Neural cell (in vitro differentiated cells): ENCODE data around the gene SLC4A3. TPM values are rescaled to one million over a fixed set of nuclear protein-coding genes. Genes with fewer than 3 reads are reported as not detected.

ENCODE experiments used
- H2AFZ ChIP-seq: fragments of 200-600, 300-800 bp; sonication (generic), shearing (Covaris generic); 2 replicates; pipeline ENCODE4 v1.6.0; 2014; ENCODE audit warnings: low read depth, mild to moderate bottlenecking, antibody characterized with exemption, low read length, moderate library complexity
- H3F3A ChIP-seq: fragments of 200-600 bp; shearing (Covaris generic); 2 replicates; pipeline ENCODE4 v1.6.1; 2016; ENCODE audit warnings: mild to moderate bottlenecking, moderate library complexity, mixed read lengths, antibody characterized with exemption, low read length; ENCODE audit not compliant: insufficient read depth, poor library complexity, severe bottlenecking
- H3K27ac ChIP-seq: fragments of 200-600, 300-800 bp; sonication (generic), shearing (Covaris generic); 2 replicates; pipeline ENCODE4 v1.5.1; 2014; ENCODE audit warnings: mild to moderate bottlenecking, low read length, moderate library complexity
- H3K27me3 ChIP-seq: fragments of 300-800, 200-600 bp; sonication (generic), shearing (Covaris generic); 2 replicates; pipeline ENCODE4 v1.6.0; 2014; ENCODE audit warnings: mild to moderate bottlenecking, low read depth, low read length, moderate library complexity; ENCODE audit not compliant: insufficient read depth
- H3K36me3 ChIP-seq: fragments of 300-800, 200-600 bp; sonication (generic), shearing (Covaris generic); 2 replicates; pipeline ENCODE4 v1.5.1; 2014; ENCODE audit warnings: mild to moderate bottlenecking, antibody characterized with exemption, low read length, moderate library complexity; ENCODE audit not compliant: insufficient read depth
- H3K4me2 ChIP-seq: fragments of 300-800, 200-600 bp; sonication (generic), shearing (Covaris generic); 2 replicates; pipeline ENCODE4 v1.6.0; 2014; ENCODE audit warnings: mild to moderate bottlenecking, low read length
- H3K4me3 ChIP-seq: fragments of 300-800, 200-600 bp; sonication (generic), shearing (Covaris generic); 2 replicates; pipeline ENCODE4 v1.5.1; 2014; ENCODE audit warnings: mild to moderate bottlenecking, low read length, moderate library complexity
- H3K79me2 ChIP-seq: fragments of 200-600 bp; shearing (Covaris generic); replicated peaks from 2 replicates; pipeline ENCODE4 v1.6.0; 2014; ENCODE audit warnings: mild to moderate bottlenecking, low read length, moderate library complexity; ENCODE audit not compliant: insufficient read depth
- H3K9ac ChIP-seq: fragments of 300-800, 200-600 bp; sonication (generic), shearing (Covaris generic); 2 replicates; pipeline ENCODE4 v1.6.1; 2016; ENCODE audit warnings: mild to moderate bottlenecking, low read length, mixed read lengths
- H3K9me2 ChIP-seq: fragments of 200-600 bp; shearing (Covaris generic); 2 replicates; pipeline ENCODE4 v1.6.1; 2016; ENCODE audit warnings: mild to moderate bottlenecking, low read length, mixed read lengths; ENCODE audit not compliant: insufficient read depth
- H3K9me3 ChIP-seq: fragments of 200-600, 300-800 bp; sonication (generic), shearing (Covaris generic); 2 replicates; pipeline ENCODE4 v1.6.1; 2016; ENCODE audit warnings: mild to moderate bottlenecking, mixed run types, low read length, moderate library complexity, mixed read lengths
- H4K20me1 ChIP-seq: fragments of 200-600 bp; shearing (Covaris generic); 2 replicates; pipeline ENCODE4 v1.6.1; 2016; ENCODE audit warnings: mild to moderate bottlenecking, mixed run types; ENCODE audit not compliant: insufficient read depth
- CTCF ChIP-seq: fragments of 450-650 bp; IDR thresholded peaks from 2 replicates; pipeline ENCODE4 v1.5.1; 2014; ENCODE audit warnings: antibody characterized with exemption, mild to moderate bottlenecking, moderate library complexity; ENCODE audit not compliant: poor library complexity, severe bottlenecking
- EP300 ChIP-seq: fragments of 450-650 bp; conservative IDR thresholded peaks from 2 replicates; pipeline ENCODE4 v1.6.1; 2014; ENCODE audit warnings: antibody characterized with exemption, mild to moderate bottlenecking, moderate library complexity; ENCODE audit not compliant: poor library complexity, severe bottlenecking
- EZH2 ChIP-seq: fragments of 200-600, 300-800 bp; shearing (Covaris generic), sonication (generic); IDR thresholded peaks from 2 replicates; pipeline ENCODE4 v1.6.1; 2014; ENCODE audit warnings: antibody characterized with exemption, low read length, borderline replicate concordance, mild to moderate bottlenecking; ENCODE audit not compliant: insufficient read depth, poor library complexity, severe bottlenecking
- MXI1 ChIP-seq: fragments of 450-650 bp; conservative IDR thresholded peaks from 2 replicates; pipeline ENCODE4 v1.6.1; 2014; ENCODE audit warnings: antibody characterized with exemption, mild to moderate bottlenecking; ENCODE audit not compliant: poor library complexity, severe bottlenecking
- POLR2AphosphoS5 ChIP-seq: IDR thresholded peaks from 2 replicates; pipeline ENCODE4 v1.6.1; 2012
- RAD21 ChIP-seq: fragments of 450-650 bp; conservative IDR thresholded peaks from 2 replicates; pipeline ENCODE4 v1.6.1; 2014; ENCODE audit warnings: antibody characterized with exemption, mild to moderate bottlenecking, moderate library complexity
- REST ChIP-seq: IDR thresholded peaks from 2 replicates; pipeline ENCODE4 v1.6.1; 2012; ENCODE audit warnings: borderline replicate concordance
- SMC3 ChIP-seq: fragments of 450-650 bp; conservative IDR thresholded peaks from 2 replicates; pipeline ENCODE4 v1.6.1; 2014; ENCODE audit warnings: antibody characterized with exemption, mild to moderate bottlenecking, moderate library complexity; ENCODE audit not compliant: poor library complexity
- TAF1 ChIP-seq: IDR thresholded peaks from 2 replicates; pipeline ENCODE4 v1.6.1; 2012; ENCODE audit warnings: low read depth
- polyA plus RNA-seq: library from polyadenylated mRNA; depleted of rRNA; stranded (reverse); fragments of >200 nt; gene quantifications from 2 replicates; pipeline ENCODE4 v1.2.3, GENCODE V29; 2014

Gene SLC4A3
- polyA plus RNA-seq, 1 donor from 2014 or later, result 18.7 TPM

- H3K9ac ChIP-seq, result no peak overlapping the region
- no peaks in the 10 kb centered on the region for H3K9me2 ChIP-seq
- H3F3A ChIP-seq, result no peaks in the 10 kb centered on the region
- peak overlapping the region; percentile 27 for H3K4me3 ChIP-seq
- peak overlapping the region; percentile 71 for H3K27ac ChIP-seq
- H4K20me1 ChIP-seq, result no peaks in the 10 kb centered on the region
- no peaks in the 10 kb centered on the region for H3K9me3 ChIP-seq
- TF ChIP-seq SMC3, result no peak
- TF ChIP-seq EP300, result peak; percentile 90
- TF ChIP-seq CTCF, result no peak
- TF ChIP-seq EZH2, result no peak
- no peak for TF ChIP-seq MXI1
- no peak for TF ChIP-seq RAD21
- TF ChIP-seq POLR2AphosphoS5, result peak; percentile 88
- peak; percentile 96 for TF ChIP-seq REST
- TF ChIP-seq TAF1, result no peak
- H3K79me2 ChIP-seq, result no peaks in the 10 kb centered on the region
- no peaks in the 10 kb centered on the region for H3K27me3 ChIP-seq
- no peak overlapping the region for H2AFZ ChIP-seq
- no peaks in the 10 kb centered on the region for H3K36me3 ChIP-seq
- H3K4me2 ChIP-seq, result no peak overlapping the region
Measured at GRCh38 chr2:219665926-219666325, 38.5 kb downstream of the SLC4A3 start.

- H3K27ac ChIP-seq, result no peak overlapping the region
- no peaks in the 10 kb centered on the region for H3K36me3 ChIP-seq
- no peak overlapping the region for H3K4me3 ChIP-seq
- no peaks in the 10 kb centered on the region for H3K9me3 ChIP-seq
- H3K9me2 ChIP-seq, result no peaks in the 10 kb centered on the region
- no peaks in the 10 kb centered on the region for H3K27me3 ChIP-seq
- no peaks in the 10 kb centered on the region for H4K20me1 ChIP-seq
- H3F3A ChIP-seq, result no peaks in the 10 kb centered on the region
- no peak for TF ChIP-seq POLR2AphosphoS5
- TF ChIP-seq REST, result no peak
- TF ChIP-seq CTCF, result no peak
- no peak for TF ChIP-seq EP300
- TF ChIP-seq RAD21, result no peak
- no peak for TF ChIP-seq TAF1
- TF ChIP-seq SMC3, result no peak
- TF ChIP-seq EZH2, result no peak
- no peak for TF ChIP-seq MXI1
- H3K9ac ChIP-seq, result no peak overlapping the region
- no peak overlapping the region for H3K4me2 ChIP-seq
- H2AFZ ChIP-seq, result no peak overlapping the region
- no peaks in the 10 kb centered on the region for H3K79me2 ChIP-seq
Measured at GRCh38 chr2:219668316-219668715, 40.9 kb downstream of the SLC4A3 start.
